Esophagus (tissue), 2 donors: ENCODE measurements around the gene ASTN1. TPM values are rescaled to one million over a fixed set of nuclear protein-coding genes. Genes with fewer than 3 reads are reported as not detected.

Experiments
- H3K27ac ChIP-seq, 2 donors: one replicate each; pipeline ENCODE4 v1.5.1; 2013; ENCODE audit warnings: low read depth in 2 of 2, mild to moderate bottlenecking in 2 of 2, inconsistent platforms in 1 of 2, low read length in 1 of 2, moderate library complexity in 1 of 2
- H3K27me3 ChIP-seq, 2 donors: one replicate each; pipeline ENCODE4 v1.6.1; 2013; ENCODE audit warnings: low read length in 2 of 2, control low read depth in 1 of 2, mild to moderate bottlenecking in 1 of 2; ENCODE audit not compliant: insufficient read depth in 2 of 2, control insufficient read depth in 1 of 2
- H3K36me3 ChIP-seq, 2 donors: one replicate each; pipeline ENCODE4 v1.6.1; 2013; ENCODE audit warnings: low read length in 1 of 2; ENCODE audit not compliant: control insufficient read depth in 2 of 2, insufficient read depth in 2 of 2
- H3K4me1 ChIP-seq, 2 donors: one replicate each; pipeline ENCODE4 v1.6.1; 2013; ENCODE audit warnings: low read length in 1 of 2; ENCODE audit not compliant: control insufficient read depth in 2 of 2, insufficient read depth in 2 of 2
- H3K4me3 ChIP-seq, 2 donors: one replicate each; pipeline ENCODE4 v1.5.1; 2013; ENCODE audit warnings: low read length in 2 of 2, mild to moderate bottlenecking in 2 of 2, low read depth in 1 of 2, moderate library complexity in 1 of 2
- H3K9me3 ChIP-seq, 2 donors: one replicate each; pipeline ENCODE4 v1.6.1; 2013; ENCODE audit warnings: mild to moderate bottlenecking in 2 of 2, low read depth in 1 of 2, low read length in 1 of 2, moderate library complexity in 1 of 2; ENCODE audit not compliant: control insufficient read depth in 2 of 2, insufficient read depth in 1 of 2
- WGBS, 2 donors: extraction: QIAGEN DNeasy Blood & Tissue Kit; methylation state at CpG; one replicate each; pipeline ENCODE4 v1.1.7; 2013; 5-methylcytosine and 5-hydroxymethylcytosine counted together
- polyA plus RNA-seq, 2 donors: library from polyadenylated mRNA; stranded (reverse); fragments of 200-250 nt; gene quantifications; one replicate each; pipeline ENCODE4 v1.2.3, GENCODE V29; 2013
- donor health status: healthy with polysubstance abuse.
- donor health status: Bipolar disorder and iron deficiency.

Gene ASTN1
- polyA plus RNA-seq, 2 donors = 0.02 TPM; not detected in 1

- no peaks in the 10 kb centered on the region for H3K36me3 ChIP-seq
- H3K4me1 ChIP-seq = no peaks in the 10 kb centered on the region
- 52 to 53% methylated on average over 4 of the region's 4 CpGs for WGBS, 2 donors
- no peak overlapping the region for H3K4me3 ChIP-seq
- H3K27me3 ChIP-seq = no peaks in the 10 kb centered on the region
- H3K9me3 ChIP-seq = no peaks in the 10 kb centered on the region
- H3K27ac ChIP-seq = no peak overlapping the region
Observed at GRCh38 chr1:176903474-176903873, 261.0 kb downstream of the ASTN1 start.

GRCh38 chr1:176899321-176899720 is 265.2 kb downstream of the ASTN1 start:
- Histone ChIP-seq H3K4me3 (no peak overlapping the region), H3K4me1 (no peaks in the 10 kb centered on the region), H3K27ac (no peak overlapping the region), H3K9me3 (no peaks in the 10 kb centered on the region), H3K27me3 (no peaks in the 10 kb centered on the region), H3K36me3 (no peaks in the 10 kb centered on the region)
- WGBS, 2 donors = 77 to 81% methylated on average over 2 of the region's 2 CpGs

- Histone ChIP-seq H3K27me3 (no peaks in the 10 kb centered on the region), H3K9me3 (no peaks in the 10 kb centered on the region), H3K4me3 (no peak overlapping the region), H3K36me3 (no peaks in the 10 kb centered on the region), H3K27ac (no peak overlapping the region), H3K4me1 (no peaks in the 10 kb centered on the region)
- 4 to 5% methylated on average over 25 of the region's 25 CpGs for WGBS, 2 donors
Observed at GRCh38 chr1:176897350-176898236, 266.9 kb downstream of the ASTN1 start.

DNA sequence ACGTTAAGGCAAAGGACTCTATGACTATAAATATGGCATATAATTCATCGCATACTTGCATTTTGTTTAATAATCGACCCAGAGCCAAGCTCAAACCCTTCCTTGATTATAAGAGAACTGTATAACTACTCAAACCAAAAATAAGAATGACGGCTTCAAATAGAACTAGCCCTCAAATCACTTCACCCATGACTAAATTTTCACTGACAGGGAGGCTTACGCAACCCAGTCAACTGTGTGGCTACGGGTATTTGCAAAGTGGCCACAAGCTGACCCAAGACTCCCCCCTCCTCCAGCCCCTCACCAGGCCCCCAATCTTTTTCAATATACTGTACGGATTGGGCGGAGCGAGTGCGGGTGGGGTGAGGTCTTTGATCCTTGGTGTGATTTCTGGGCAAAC is 268.3 kb downstream of the ASTN1 start:
- Histone ChIP-seq H3K4me3 (no peak overlapping the region), H3K27me3 (no peaks in the 10 kb centered on the region), H3K4me1 (no peaks in the 10 kb centered on the region), H3K36me3 (no peaks in the 10 kb centered on the region), H3K27ac (no peak overlapping the region), H3K9me3 (no peaks in the 10 kb centered on the region)
- WGBS, 2 donors = 56 to 62% methylated on average over 10 of the region's 10 CpGs

DNA sequence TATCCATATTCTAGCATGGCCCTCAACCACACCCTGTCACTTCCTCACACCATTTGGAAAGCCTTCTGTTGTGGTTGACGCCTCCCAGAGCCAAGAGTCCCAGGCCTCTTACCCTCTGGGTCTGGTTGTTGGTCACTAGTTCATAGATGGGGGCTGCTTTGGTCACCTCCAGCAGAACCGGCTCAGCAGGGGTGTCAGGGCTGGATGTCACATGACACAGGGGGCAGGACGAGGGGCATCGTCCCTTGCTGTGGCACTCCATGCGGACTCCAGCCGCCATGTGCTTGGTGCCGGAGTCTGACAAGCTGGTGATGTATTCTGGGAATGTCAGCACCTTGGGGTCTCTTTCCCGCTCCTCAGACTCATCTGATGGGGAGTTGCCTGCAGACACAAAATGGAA is 270.1 kb downstream of the ASTN1 start:
- H3K4me3 ChIP-seq = no peak overlapping the region
- H3K27me3 ChIP-seq = no peaks in the 10 kb centered on the region
- H3K9me3 ChIP-seq = no peaks in the 10 kb centered on the region
- H3K36me3 ChIP-seq = no peaks in the 10 kb centered on the region
- whole genome bisulfite sequencing, 2 donors = 90 to 91% methylated on average over 8 of the region's 8 CpGs
- no peaks in the 10 kb centered on the region for H3K4me1 ChIP-seq
- H3K27ac ChIP-seq = no peak overlapping the region

DNA sequence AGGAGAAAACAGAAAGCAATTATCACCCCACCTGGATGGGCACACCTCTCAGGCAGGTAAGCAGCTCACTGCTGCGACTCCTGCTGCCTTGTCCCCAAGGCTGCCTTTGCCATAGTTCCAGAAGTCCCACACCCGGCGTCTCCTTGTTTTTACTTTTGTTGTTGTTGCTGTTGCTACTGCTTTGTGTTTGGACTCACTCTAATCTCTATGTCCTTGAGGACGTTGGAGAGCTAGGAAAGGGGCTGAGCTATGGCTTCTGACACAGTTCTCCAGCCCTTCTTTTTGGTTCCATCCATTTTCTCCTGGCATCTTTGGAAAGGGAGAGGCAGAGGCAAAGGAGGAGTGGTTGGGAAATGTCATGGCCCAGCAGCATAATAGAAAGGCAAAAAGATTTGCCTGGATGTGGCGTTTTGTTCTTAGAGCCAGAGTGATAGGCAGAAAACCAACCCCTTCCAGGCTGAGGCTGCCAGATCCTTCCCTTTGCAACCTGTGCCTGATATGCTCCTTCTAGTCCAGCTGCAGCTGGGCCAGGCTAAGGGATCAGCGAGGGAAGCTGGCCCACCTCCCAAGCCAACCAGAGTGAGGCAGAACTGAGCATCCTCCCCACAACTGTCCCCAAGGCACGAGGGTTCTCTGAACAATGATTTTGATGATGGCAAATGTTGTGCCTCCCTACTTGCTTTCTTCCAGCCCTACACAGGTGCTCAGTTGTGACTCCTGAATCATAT is 270.7 kb downstream of the ASTN1 start:
- 56 to 58% methylated on average over 7 of the region's 7 CpGs for WGBS, 2 donors
- H3K27me3 ChIP-seq = no peaks in the 10 kb centered on the region
- no peaks in the 10 kb centered on the region for H3K4me1 ChIP-seq
- no peak overlapping the region for H3K4me3 ChIP-seq
- H3K9me3 ChIP-seq = no peaks in the 10 kb centered on the region
- H3K27ac ChIP-seq = no peak overlapping the region
- no peaks in the 10 kb centered on the region for H3K36me3 ChIP-seq

- no peaks in the 10 kb centered on the region for H3K36me3 ChIP-seq
- WGBS, 2 donors = 80 to 86% methylated on average over 3 of the region's 3 CpGs
Observed at GRCh38 chr1:176888471-176889032, 276.0 kb downstream of the ASTN1 start.

GRCh38 chr1:176885751-176886150 is 278.8 kb downstream of the ASTN1 start:
- no peaks in the 10 kb centered on the region for H3K36me3 ChIP-seq
- H3K27ac ChIP-seq = no peak overlapping the region
- WGBS, 2 donors = 60 to 70% methylated on average over 2 of the region's 2 CpGs
- no peak overlapping the region for H3K4me3 ChIP-seq
- H3K4me1 ChIP-seq = no peaks in the 10 kb centered on the region
- H3K27me3 ChIP-seq = no peaks in the 10 kb centered on the region
- no peaks in the 10 kb centered on the region for H3K9me3 ChIP-seq

More at GRCh38 chr1:176888471-176889032, 276.0 kb downstream of the ASTN1 start:
- Histone ChIP-seq H3K9me3 (no peaks in the 10 kb centered on the region), H3K4me3 (no peak overlapping the region), H3K4me1 (no peaks in the 10 kb centered on the region), H3K27me3 (no peaks in the 10 kb centered on the region), H3K27ac (no peak overlapping the region)

GRCh38 chr1:176885341-176885740 is 279.2 kb downstream of the ASTN1 start:
- H3K27me3 ChIP-seq = no peaks in the 10 kb centered on the region
- WGBS, 2 donors = 66 to 76% methylated on average over 3 of the region's 3 CpGs

More at GRCh38 chr1:176885341-176885740, 279.2 kb downstream of the ASTN1 start:
- Histone ChIP-seq H3K36me3 (no peaks in the 10 kb centered on the region), H3K27ac (no peak overlapping the region), H3K4me1 (no peaks in the 10 kb centered on the region), H3K9me3 (no peaks in the 10 kb centered on the region), H3K4me3 (no peak overlapping the region)
